SU-DHL-6 (cell line): ENCODE data around the gene SLC22A25.

Experiments used
- EZH2phosphoT487 ChIP-seq: fragments of 200-600 bp; sonication (generic), shearing (Covaris generic); conservative IDR thresholded peaks from 2 replicates; pipeline ENCODE4 v1.6.1; 2018; ENCODE audit warnings: mild to moderate bottlenecking, antibody characterized with exemption, low read length, moderate library complexity, mixed read lengths
- TF ChIP-seq, protein P1 (sequence below): fragments of 200-600 bp; sonication (generic); IDR thresholded peaks from one replicate; pipeline ENCODE4 v1.5.1; 2017; ENCODE audit warnings: antibody characterized with exemption, mild to moderate bottlenecking, low read length, moderate library complexity; ENCODE audit not compliant: insufficient read depth, poor library complexity, severe bottlenecking

DNA sequence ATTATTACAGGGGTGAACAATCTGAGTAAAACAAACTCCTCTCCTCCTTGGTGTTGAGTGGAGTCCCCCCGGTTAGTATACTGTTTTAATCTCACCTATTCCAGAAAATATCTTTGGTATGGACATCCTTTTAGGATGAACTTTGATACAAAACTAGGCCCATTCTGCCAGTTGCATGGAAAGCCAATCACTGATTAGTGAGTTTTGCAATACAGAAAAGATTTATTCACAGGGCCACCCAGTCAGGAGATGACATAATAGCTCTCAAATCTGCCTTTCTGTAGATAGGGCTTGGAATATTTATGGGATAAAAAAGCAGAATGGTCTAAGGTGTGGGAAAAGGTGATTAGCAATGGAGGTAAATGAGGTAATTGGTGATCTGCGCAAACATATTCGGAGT, 30.3 kb upstream of the SLC22A25 start:
- TF ChIP-seq EZH2phosphoT487: no peak
- TF ChIP-seq, protein P1, sequence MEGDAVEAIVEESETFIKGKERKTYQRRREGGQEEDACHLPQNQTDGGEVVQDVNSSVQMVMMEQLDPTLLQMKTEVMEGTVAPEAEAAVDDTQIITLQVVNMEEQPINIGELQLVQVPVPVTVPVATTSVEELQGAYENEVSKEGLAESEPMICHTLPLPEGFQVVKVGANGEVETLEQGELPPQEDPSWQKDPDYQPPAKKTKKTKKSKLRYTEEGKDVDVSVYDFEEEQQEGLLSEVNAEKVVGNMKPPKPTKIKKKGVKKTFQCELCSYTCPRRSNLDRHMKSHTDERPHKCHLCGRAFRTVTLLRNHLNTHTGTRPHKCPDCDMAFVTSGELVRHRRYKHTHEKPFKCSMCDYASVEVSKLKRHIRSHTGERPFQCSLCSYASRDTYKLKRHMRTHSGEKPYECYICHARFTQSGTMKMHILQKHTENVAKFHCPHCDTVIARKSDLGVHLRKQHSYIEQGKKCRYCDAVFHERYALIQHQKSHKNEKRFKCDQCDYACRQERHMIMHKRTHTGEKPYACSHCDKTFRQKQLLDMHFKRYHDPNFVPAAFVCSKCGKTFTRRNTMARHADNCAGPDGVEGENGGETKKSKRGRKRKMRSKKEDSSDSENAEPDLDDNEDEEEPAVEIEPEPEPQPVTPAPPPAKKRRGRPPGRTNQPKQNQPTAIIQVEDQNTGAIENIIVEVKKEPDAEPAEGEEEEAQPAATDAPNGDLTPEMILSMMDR: no peak
